Breast epithelium (tissue), 4 donors: ENCODE data around the gene STARD5. TPM values are rescaled to one million over a fixed set of nuclear protein-coding genes. Genes with fewer than 3 reads are reported as not detected.
"Not testable (repeated sequence)": the region's sequence is repeated elsewhere in the genome, so short reads cannot be mapped to it uniquely, and the experiment has no call there.

Source experiments
- DNase-seq, 2 donors: peaks; one replicate each; pipeline ENCODE4 v3.0.0-alpha.2; 2019; ENCODE audit warnings: low spot score in 2 of 2
- H3K27ac ChIP-seq, 2 donors: fragments of 200-600 bp; sonication (generic) in 1 of 2; one replicate each; pipeline ENCODE4 v1.5.1; 2016 to 2019; ENCODE audit warnings: mild to moderate bottlenecking in 1 of 2
- H3K27me3 ChIP-seq, 2 donors: fragments of 200-600 bp; sonication (generic) in 1 of 2; one replicate each; pipeline versions ENCODE4 v1.5.1 to v1.6.0; 2017 to 2019; ENCODE audit warnings: control low read depth in 1 of 2, mild to moderate bottlenecking in 1 of 2
- H3K36me3 ChIP-seq: fragments of 200-600 bp; one replicate; pipeline ENCODE4 v1.5.1; 2019
- H3K4me1 ChIP-seq, 2 donors: fragments of 200-600 bp; sonication (generic); one replicate each; pipeline ENCODE4 v1.5.1; 2016 to 2019; ENCODE audit warnings: control low read depth in 1 of 2
- H3K4me3 ChIP-seq, 3 donors: fragments of 200-600 bp; sonication (generic); 1 replicate in 2 of 3; 2 replicates in 1 of 3; pipeline ENCODE4 v1.5.1; 2016 to 2019; ENCODE audit warnings: mild to moderate bottlenecking in 3 of 3, moderate library complexity in 2 of 3
- H3K9me3 ChIP-seq, 2 donors: fragments of 200-600 bp; sonication (generic) in 1 of 2; one replicate each; pipeline ENCODE4 v1.5.1; 2016 to 2019; ENCODE audit warnings: control low read depth in 1 of 2
- CTCF ChIP-seq, 3 donors: fragments of 450-650 bp; IDR thresholded peaks; one replicate each; pipeline ENCODE4 v1.5.1; 2016 to 2017; ENCODE audit warnings: antibody characterized with exemption in 3 of 3, mild to moderate bottlenecking in 3 of 3, moderate library complexity in 3 of 3
- POLR2A ChIP-seq: fragments of 450-650 bp; IDR thresholded peaks from one replicate; pipeline ENCODE4 v1.6.1; 2016; ENCODE audit warnings: antibody characterized with exemption, mild to moderate bottlenecking, moderate library complexity
- POLR2AphosphoS5 ChIP-seq, 3 donors: sonication (generic); formaldehyde crosslinking; IDR thresholded peaks; one replicate each; pipeline ENCODE4 v1.6.1; 2017; ENCODE audit warnings: antibody characterized with exemption in 3 of 3
- intact Hi-C: fragments of 100-400 bp; cut with DNase I; formaldehyde crosslinking; loops from one replicate; pipeline ENCODE4 v1.15.1; 2023; ENCODE audit warnings: low total_unique reads
- total RNA-seq, 3 donors: library from RNA; depleted of rRNA; stranded (reverse); fragments of >200 nt; gene quantifications; one replicate each; pipeline ENCODE4 v1.1.0, GENCODE V29; 2016

Gene STARD5
- total RNA-seq, 3 donors from 2014 or later: 3.2 to 9.5 (median 6.7) TPM

GRCh38 chr15:81357180-81357686 is 33.3 kb upstream of the STARD5 start:
- intact Hi-C loops: no loop called here
- Histone ChIP-seq H3K27me3 (no peaks in the 10 kb centered on the region), H3K9me3 (no peaks in the 10 kb centered on the region), H3K4me1 (no peaks in the 10 kb centered on the region), H3K4me3 (no peak overlapping the region), H3K27ac (no peak overlapping the region), H3K36me3 (no peaks in the 10 kb centered on the region)
- no peak for TF ChIP-seq POLR2A
- no peak for TF ChIP-seq POLR2AphosphoS5 (IDR thresholded peaks at IDR 0.05)
- no peak for TF ChIP-seq CTCF (IDR thresholded peaks at IDR 0.05)
- no peak for DNase-seq

- Histone ChIP-seq H3K27ac (no peak overlapping the region), H3K9me3 (no peaks in the 10 kb centered on the region), H3K4me1 (no peaks in the 10 kb centered on the region), H3K27me3 (no peaks in the 10 kb centered on the region), H3K4me3 (no peak overlapping the region), H3K36me3 (no peaks in the 10 kb centered on the region)
- TF ChIP-seq CTCF (IDR thresholded peaks at IDR 0.05): no peak
- no peak for TF ChIP-seq POLR2A
- TF ChIP-seq POLR2AphosphoS5 (IDR thresholded peaks at IDR 0.05): no peak
- DNase-seq: no peak
- intact Hi-C loops: no loop called here
These were observed 32.3 kb upstream of the STARD5 start for GRCh38 chr15:81356252-81356651.

GRCh38 chr15:81351651-81352050 is 27.7 kb upstream of the STARD5 start:
- no peaks in the 10 kb centered on the region for H3K4me1 ChIP-seq
- TF ChIP-seq POLR2A (no peak), POLR2AphosphoS5 (IDR thresholded peaks at IDR 0.05) (no peak), CTCF (IDR thresholded peaks at IDR 0.05) (no peak)
- no peak overlapping the region for H3K4me3 ChIP-seq
- no peak overlapping the region for H3K27ac ChIP-seq
- H3K9me3 ChIP-seq: no peaks in the 10 kb centered on the region
- H3K27me3 ChIP-seq: no peaks in the 10 kb centered on the region
- DNase-seq: no peak
- no peaks in the 10 kb centered on the region for H3K36me3 ChIP-seq
- intact Hi-C loops: loop anchor here (2.0 kb wide), 1 partner anchor 37 kb away; no protein-coding TSS in a partner anchor

- Histone ChIP-seq H3K4me1 (no peaks in the 10 kb centered on the region), H3K27ac (no peak overlapping the region), H3K4me3 (no peak overlapping the region), H3K9me3 (no peaks in the 10 kb centered on the region), H3K27me3 (no peaks in the 10 kb centered on the region), H3K36me3 (no peaks in the 10 kb centered on the region)
- TF ChIP-seq POLR2AphosphoS5 (IDR thresholded peaks at IDR 0.05): no peak
- TF ChIP-seq CTCF (IDR thresholded peaks at IDR 0.05): no peak
- no peak for TF ChIP-seq POLR2A
- DNase-seq: no peak
- intact Hi-C loops: no loop called here
These were observed 25.3 kb upstream of the STARD5 start for GRCh38 chr15:81349271-81349670.

- H3K27ac ChIP-seq, H3K36me3 ChIP-seq, intact Hi-C loops, DNase-seq, H3K9me3 ChIP-seq, H3K4me1 ChIP-seq, H3K4me3 ChIP-seq, H3K27me3 ChIP-seq: not testable (repeated sequence)
These were observed 24.8 kb upstream of the STARD5 start for GRCh38 chr15:81348691-81349090.

GRCh38 chr15:81347910-81348309 is 24.0 kb upstream of the STARD5 start:
- no peaks in the 10 kb centered on the region for H3K4me1 ChIP-seq
- no peaks in the 10 kb centered on the region for H3K9me3 ChIP-seq
- no peak overlapping the region for H3K27ac ChIP-seq
- H3K27me3 ChIP-seq: no peaks in the 10 kb centered on the region
- DNase-seq: no peak
- H3K4me3 ChIP-seq: no peak overlapping the region
- no peak for TF ChIP-seq POLR2A
- TF ChIP-seq CTCF (IDR thresholded peaks at IDR 0.05): no peak
- no peak for TF ChIP-seq POLR2AphosphoS5 (IDR thresholded peaks at IDR 0.05)
- no peaks in the 10 kb centered on the region for H3K36me3 ChIP-seq
- intact Hi-C loops: no loop called here
